ENCODE data around the gene NCKAP5. TPM values are rescaled to one million over a fixed set of nuclear protein-coding genes. Genes with fewer than 3 reads are reported as not detected.

NCKAP5 gene
- polyA plus RNA-seq, 1 experiment: 2.1 TPM

DNA sequence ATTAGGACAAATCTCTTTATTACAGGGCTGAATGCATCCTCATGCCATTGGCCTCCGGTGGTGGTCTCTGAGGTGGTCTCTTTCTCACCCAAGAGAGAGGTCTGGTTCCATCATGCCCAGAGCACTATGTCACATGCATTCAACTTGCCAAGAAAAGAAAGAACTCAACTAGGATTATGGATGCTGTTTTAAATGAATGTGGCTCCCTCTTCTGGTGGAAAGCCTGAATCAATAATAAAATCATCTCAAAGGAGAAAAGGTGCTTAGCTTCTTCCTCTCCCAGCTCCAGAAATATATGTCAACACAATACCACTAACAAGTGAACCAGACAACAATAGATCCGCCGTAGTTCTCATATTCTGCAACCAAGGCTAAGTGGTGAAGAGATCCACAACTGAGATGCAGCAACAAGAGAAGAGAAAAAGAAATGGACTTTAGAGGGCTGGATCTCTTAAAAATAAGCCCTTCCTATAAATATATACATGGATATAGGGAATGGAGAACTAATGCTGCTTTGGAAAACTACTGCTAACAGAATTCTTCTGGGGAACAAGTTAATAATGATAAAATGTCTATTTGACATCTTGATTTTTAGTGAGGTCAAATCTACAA lies 396.8 kb downstream of the NCKAP5 start:
- POLR2A ChIA-PET: no interaction called here
- no peak overlapping the region for H3K4me3 ChIP-seq (ENCODE audit: low read depth, low read length)
- H3K36me3 ChIP-seq (ENCODE audit: control insufficient read depth, insufficient read depth, low read length): no peaks in the 10 kb centered on the region
- TF ChIP-seq, protein P1, sequence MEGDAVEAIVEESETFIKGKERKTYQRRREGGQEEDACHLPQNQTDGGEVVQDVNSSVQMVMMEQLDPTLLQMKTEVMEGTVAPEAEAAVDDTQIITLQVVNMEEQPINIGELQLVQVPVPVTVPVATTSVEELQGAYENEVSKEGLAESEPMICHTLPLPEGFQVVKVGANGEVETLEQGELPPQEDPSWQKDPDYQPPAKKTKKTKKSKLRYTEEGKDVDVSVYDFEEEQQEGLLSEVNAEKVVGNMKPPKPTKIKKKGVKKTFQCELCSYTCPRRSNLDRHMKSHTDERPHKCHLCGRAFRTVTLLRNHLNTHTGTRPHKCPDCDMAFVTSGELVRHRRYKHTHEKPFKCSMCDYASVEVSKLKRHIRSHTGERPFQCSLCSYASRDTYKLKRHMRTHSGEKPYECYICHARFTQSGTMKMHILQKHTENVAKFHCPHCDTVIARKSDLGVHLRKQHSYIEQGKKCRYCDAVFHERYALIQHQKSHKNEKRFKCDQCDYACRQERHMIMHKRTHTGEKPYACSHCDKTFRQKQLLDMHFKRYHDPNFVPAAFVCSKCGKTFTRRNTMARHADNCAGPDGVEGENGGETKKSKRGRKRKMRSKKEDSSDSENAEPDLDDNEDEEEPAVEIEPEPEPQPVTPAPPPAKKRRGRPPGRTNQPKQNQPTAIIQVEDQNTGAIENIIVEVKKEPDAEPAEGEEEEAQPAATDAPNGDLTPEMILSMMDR (IDR thresholded peaks at IDR 0.05; ENCODE audit: insufficient read depth, low read depth, low read length): peak; percentile 60
- no peaks in the 10 kb centered on the region for H3K27me3 ChIP-seq (ENCODE audit: control insufficient read depth, insufficient read depth, low read length)
- peak; percentile 9 for DNase-seq (ENCODE audit: low read depth)
- CTCF ChIA-PET: interaction anchor here (0.6 to 2.8 kb wide), 8 partner anchors 10 to 673 kb away, joined by 3 to 12 read pairs (median 4); no protein-coding TSS in a partner anchor

DNA sequence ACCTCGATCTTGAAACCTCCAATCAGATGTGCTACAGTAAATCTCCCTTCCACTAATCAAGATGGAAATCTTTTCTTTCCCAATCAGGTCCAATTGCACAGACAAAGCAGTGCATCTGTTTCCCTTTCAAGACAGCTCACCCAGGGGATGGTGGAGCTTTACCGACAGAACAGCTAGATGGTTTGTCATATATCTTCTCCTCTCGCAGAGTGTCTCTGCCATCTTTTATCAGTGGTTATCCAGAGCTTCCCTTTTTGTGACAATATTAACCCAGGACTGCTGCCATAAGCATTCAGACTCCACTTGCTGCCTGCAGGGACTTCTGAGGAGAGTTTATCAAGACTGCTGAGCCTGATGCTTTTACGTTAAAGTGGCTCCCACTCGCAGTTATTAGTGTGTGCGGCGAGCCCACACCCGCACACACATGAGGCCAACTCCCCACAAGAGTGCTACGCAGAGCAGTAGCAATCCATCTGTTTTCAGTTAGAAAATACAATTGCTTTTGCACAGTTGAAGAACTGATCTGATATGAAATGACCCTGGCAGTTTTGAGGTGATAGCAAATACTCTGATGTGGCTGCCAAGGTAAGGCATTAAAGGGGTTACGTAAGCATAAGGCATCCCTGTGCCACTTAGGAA lies 398.9 kb downstream of the NCKAP5 start:
- H3K4me3 ChIP-seq (ENCODE audit: low read depth, low read length): no peak overlapping the region
- H3K27me3 ChIP-seq (ENCODE audit: control insufficient read depth, insufficient read depth, low read length): no peaks in the 10 kb centered on the region
- TF ChIP-seq, protein P1 (IDR thresholded peaks at IDR 0.05; ENCODE audit: insufficient read depth, low read depth, low read length): no peak
- POLR2A ChIA-PET: no interaction called here
- DNase-seq (ENCODE audit: low read depth): no peak
- CTCF ChIA-PET: interaction anchor here (0.6 to 2.8 kb wide), 5 partner anchors 511 to 674 kb away, joined by 3 to 12 read pairs (median 3); no protein-coding TSS in a partner anchor
- H3K36me3 ChIP-seq (ENCODE audit: control insufficient read depth, insufficient read depth, low read length): no peaks in the 10 kb centered on the region

DNA sequence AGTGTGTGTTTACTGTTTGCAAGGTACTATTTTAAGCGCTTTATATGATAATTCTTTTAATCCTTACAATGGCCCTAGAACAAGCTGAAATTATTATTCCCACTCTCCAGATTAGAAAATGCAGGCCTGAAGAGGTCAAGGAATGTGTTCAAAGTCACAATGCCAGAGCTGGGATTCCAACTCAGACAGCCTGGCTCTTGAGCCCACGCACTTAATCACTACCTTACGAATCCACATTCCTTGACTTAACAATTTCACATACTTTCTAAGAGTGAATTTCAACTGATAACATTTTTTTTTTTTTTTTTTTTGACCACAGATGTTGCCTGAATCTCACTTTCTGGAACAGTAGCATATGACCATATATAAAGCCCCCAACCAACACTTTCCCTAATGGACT lies 400.3 kb downstream of the NCKAP5 start:
- ChIA-PET CTCF (interaction anchor here (1.2 kb wide), 2 partner anchors 289 to 621 kb away, joined by 3 to 5 read pairs; no protein-coding TSS in a partner anchor), POLR2A (interaction anchor here (0.6 kb wide), 1 partner anchor 17 kb away, joined by 3 read pairs; no protein-coding TSS in a partner anchor)
- H3K36me3 ChIP-seq (ENCODE audit: control insufficient read depth, insufficient read depth, low read length): no peaks in the 10 kb centered on the region
- TF ChIP-seq, protein P1 (IDR thresholded peaks at IDR 0.05; ENCODE audit: insufficient read depth, low read depth, low read length): no peak
- H3K4me3 ChIP-seq (ENCODE audit: low read depth, low read length): no peak overlapping the region
- no peaks in the 10 kb centered on the region for H3K27me3 ChIP-seq (ENCODE audit: control insufficient read depth, insufficient read depth, low read length)
- DNase-seq (ENCODE audit: low read depth): no peak

DNA sequence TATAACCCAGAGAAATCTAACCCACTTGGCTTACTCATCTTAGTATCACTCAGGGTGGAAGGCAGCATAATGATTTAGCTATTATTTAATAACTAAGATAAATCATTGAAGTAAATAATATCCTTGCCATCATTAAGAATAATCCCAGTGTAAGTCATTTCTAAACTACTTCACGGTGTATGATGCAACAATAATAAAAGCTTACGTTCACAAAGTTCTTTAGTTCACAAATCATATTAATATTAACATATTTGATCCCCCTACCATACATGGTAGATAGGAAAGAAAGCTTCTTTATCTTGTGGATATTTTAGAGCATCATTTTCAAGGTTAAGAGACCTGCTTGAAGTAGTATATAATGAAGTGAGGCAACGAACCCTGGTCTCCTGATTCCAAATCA lies 401.0 kb downstream of the NCKAP5 start:
- Histone ChIP-seq H3K4me3 (ENCODE audit: low read depth, low read length) (no peak overlapping the region), H3K36me3 (ENCODE audit: control insufficient read depth, insufficient read depth, low read length) (no peaks in the 10 kb centered on the region), H3K27me3 (ENCODE audit: control insufficient read depth, insufficient read depth, low read length) (no peaks in the 10 kb centered on the region)
- TF ChIP-seq, protein P1 (IDR thresholded peaks at IDR 0.05; ENCODE audit: insufficient read depth, low read depth, low read length): no peak
- ChIA-PET POLR2A (interaction anchor here (0.6 kb wide), 1 partner anchor 16 kb away, joined by 3 read pairs; no protein-coding TSS in a partner anchor), CTCF (interaction anchor here (1.1 to 1.2 kb wide), 2 partner anchors 20 to 289 kb away, joined by 3 read pairs; no protein-coding TSS in a partner anchor)
- no peak for DNase-seq (ENCODE audit: low read depth)

DNA sequence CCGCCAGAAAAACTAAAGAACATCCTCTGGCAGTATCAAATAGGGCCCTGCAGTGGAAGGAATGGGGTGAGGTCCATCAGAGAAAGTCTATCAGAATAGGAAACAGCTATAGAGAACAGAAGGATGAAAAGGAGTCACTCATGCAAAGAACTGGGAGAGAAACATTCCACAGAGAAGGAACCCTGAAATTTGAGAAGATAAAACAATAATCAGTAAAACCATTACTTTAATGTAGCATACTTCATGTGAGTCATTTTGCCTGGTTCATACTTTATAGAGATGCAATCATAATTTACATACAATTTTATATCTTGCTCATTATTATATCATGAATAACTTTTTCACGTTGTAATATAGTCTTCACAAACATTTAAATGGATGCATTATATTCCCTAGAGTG lies 402.2 kb downstream of the NCKAP5 start:
- Histone ChIP-seq H3K4me3 (ENCODE audit: low read depth, low read length) (no peak overlapping the region), H3K36me3 (ENCODE audit: control insufficient read depth, insufficient read depth, low read length) (no peaks in the 10 kb centered on the region), H3K27me3 (ENCODE audit: control insufficient read depth, insufficient read depth, low read length) (no peaks in the 10 kb centered on the region)
- POLR2A ChIA-PET: no interaction called here
- CTCF ChIA-PET: interaction anchor here (1.1 kb wide), 1 partner anchor 19 kb away, joined by 3 read pairs; no protein-coding TSS in a partner anchor
- TF ChIP-seq, protein P1 (IDR thresholded peaks at IDR 0.05; ENCODE audit: insufficient read depth, low read depth, low read length): no peak
- no peak for DNase-seq (ENCODE audit: low read depth)
